Ovary (tissue), 3 donors: ENCODE results near the gene GALK2.
"Not testable (repeated sequence)": the region's sequence is repeated elsewhere in the genome, so short reads cannot be mapped to it uniquely, and the experiment has no call there.

Experiments
- CTCF ChIP-seq, 3 donors: fragments of 450-650 bp in 2 of 3; fragments of 200-600 bp in 1 of 3; IDR thresholded peaks; one replicate each; pipeline versions ENCODE4 v1.5.1 to v1.8.0; 2016 to 2022; ENCODE audit warnings: antibody characterized with exemption in 3 of 3, mild to moderate bottlenecking in 1 of 3
- EP300 ChIP-seq: sonication (generic); formaldehyde crosslinking; IDR thresholded peaks from one replicate; pipeline ENCODE4 v1.6.1; 2017; ENCODE audit warnings: antibody characterized with exemption
- POLR2A ChIP-seq: fragments of 450-650 bp; IDR thresholded peaks from one replicate; pipeline ENCODE4 v1.6.1; 2017; ENCODE audit warnings: antibody characterized with exemption, mild to moderate bottlenecking, moderate library complexity
- donor health status: DM: no; HTN: no; CAD: no.

DNA sequence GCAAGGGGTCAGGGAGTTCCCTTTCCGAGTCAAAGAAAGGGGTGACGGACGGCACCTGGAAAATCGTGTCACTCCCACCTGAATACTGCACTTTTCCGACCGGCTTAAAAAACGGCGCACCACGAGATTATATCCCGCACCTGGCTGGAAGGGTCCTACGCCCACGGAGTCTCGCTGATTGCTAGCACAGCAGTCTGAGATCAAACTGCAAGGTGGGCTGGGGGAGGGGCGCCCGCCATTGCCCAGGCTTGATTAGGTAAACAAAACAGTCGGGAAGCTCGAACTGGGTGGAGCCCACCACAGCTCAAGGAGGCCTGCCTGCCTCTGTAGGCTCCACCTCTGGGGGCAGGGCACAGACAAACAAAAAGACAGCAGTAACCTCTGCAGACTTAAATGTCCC, 184.4 kb downstream of the GALK2 start:
- TF ChIP-seq CTCF (IDR thresholded peaks at IDR 0.05); POLR2A; EP300: not testable (repeated sequence)
